HEK293 (cell line): ENCODE data around the gene B3GNT9.

Experiments
- CTCF ChIP-seq: fragments of 450-650 bp; formaldehyde crosslinking; IDR thresholded peaks from 2 replicates; pipeline ENCODE4 v1.5.1; 2016; ENCODE audit warnings: missing biosample characterization, missing genetic modification characterization
- REST ChIP-seq: fragments of 450-650 bp; formaldehyde crosslinking; IDR thresholded peaks from 2 replicates; pipeline ENCODE4 v1.5.1; 2016; ENCODE audit warnings: missing biosample characterization, missing genetic modification characterization
- SALL2 ChIP-seq: fragments of 450-650 bp; formaldehyde crosslinking; IDR thresholded peaks from 2 replicates; pipeline ENCODE4 v1.5.0; 2017; ENCODE audit warnings: missing biosample characterization, mild to moderate bottlenecking, missing genetic modification characterization, borderline replicate concordance
- WT1 ChIP-seq: fragments of 450-650 bp; formaldehyde crosslinking; IDR thresholded peaks from 2 replicates; pipeline ENCODE4 v1.5.1; 2016; ENCODE audit warnings: missing biosample characterization, missing genetic modification characterization
- YY1 ChIP-seq: fragments of 450-650 bp; formaldehyde crosslinking; IDR thresholded peaks from 2 replicates; pipeline ENCODE4 v1.5.1; 2018; ENCODE audit warnings: missing biosample characterization, missing genetic modification characterization
- ZBTB11 ChIP-seq: fragments of 450-650 bp; formaldehyde crosslinking; conservative IDR thresholded peaks from 2 replicates; pipeline ENCODE4 v1.5.1; 2016; ENCODE audit warnings: low read depth, missing biosample characterization, missing genetic modification characterization
- ZNF223 ChIP-seq: fragments of 450-650 bp; formaldehyde crosslinking; IDR thresholded peaks from 2 replicates; pipeline ENCODE4 v1.5.1; 2016; ENCODE audit warnings: missing biosample characterization, missing genetic modification characterization
- ZNF239 ChIP-seq: fragments of 450-650 bp; formaldehyde crosslinking; IDR thresholded peaks from 2 replicates; pipeline ENCODE4 v1.5.1; 2016; ENCODE audit warnings: missing biosample characterization, missing genetic modification characterization
- ZNF560 ChIP-seq: fragments of 450-650 bp; formaldehyde crosslinking; IDR thresholded peaks from 2 replicates; pipeline ENCODE4 v1.5.1; 2017; ENCODE audit warnings: missing biosample characterization, missing genetic modification characterization, borderline replicate concordance

- TF ChIP-seq YY1 (tag by site-specific recombination): no peak
- TF ChIP-seq SALL2: no peak
- TF ChIP-seq ZBTB11 (tag by site-specific recombination): no peak
- TF ChIP-seq ZNF560: no peak
- TF ChIP-seq REST: no peak
- TF ChIP-seq CTCF: no peak
- no peak for TF ChIP-seq ZNF239 (tag by site-specific recombination)
- no peak for TF ChIP-seq ZNF223 (tag by site-specific recombination)
- TF ChIP-seq WT1 (tag by site-specific recombination): no peak
These were observed 46.7 kb downstream of the B3GNT9 start for GRCh38 chr16:67104061-67104460.
